CD4-positive, alpha-beta T cell treated with Interleukin-10 for 1 hour (primary cell): ENCODE data around the gene TNFRSF9.
"Not testable (repeated sequence)": the region's sequence is repeated elsewhere in the genome, so short reads cannot be mapped to it uniquely, and the experiment has no call there.

Experiments
- DNase-seq: peaks from one replicate; pipeline ENCODE4 v3.0.0-alpha.2; 2020

TNFRSF9 gene

GRCh38 chr1:7960867-7961215, 20.2 kb upstream of the TNFRSF9 start:
- no peak for DNase-seq

- no peak for DNase-seq
Observed at GRCh38 chr1:7960165-7960564, 19.5 kb upstream of the TNFRSF9 start.

DNA sequence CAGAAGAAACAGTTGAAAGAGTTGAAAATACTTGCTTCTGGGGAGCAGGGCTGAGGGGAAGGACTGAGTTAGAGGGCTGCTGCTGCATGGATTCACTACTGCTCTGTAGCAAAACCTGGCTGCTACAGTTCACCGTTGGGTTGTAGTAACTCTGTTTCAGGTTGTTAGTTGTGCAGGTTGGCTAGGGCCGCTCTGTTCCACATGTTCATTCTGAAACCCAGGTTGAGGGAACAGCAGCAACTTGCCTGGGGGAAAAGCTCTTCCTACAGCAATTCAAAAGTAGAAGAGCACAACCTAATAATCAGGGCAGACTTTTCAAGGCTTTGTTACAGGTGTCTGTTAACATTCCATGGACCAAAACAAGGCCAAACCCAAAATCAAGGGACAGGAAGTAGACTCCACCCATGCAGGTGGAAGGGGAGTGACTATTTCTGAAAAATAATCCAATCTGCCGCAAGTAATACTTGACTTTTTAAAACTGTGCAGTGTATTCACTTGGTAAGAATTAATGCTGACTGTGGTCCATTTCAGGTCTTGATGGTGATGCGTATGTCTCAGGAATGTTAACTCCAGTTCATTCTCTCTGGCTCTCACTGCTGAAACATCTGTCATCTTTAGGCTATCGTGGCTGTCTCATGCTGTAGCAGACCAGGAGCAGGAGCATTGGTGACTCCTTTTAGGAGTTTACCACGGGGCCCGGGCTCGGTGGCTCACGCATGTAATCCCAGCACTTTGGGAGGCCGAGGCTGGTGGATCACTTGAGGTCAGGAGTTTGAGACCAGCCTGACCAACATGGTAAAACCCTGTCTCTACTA, 15.8 kb upstream of the TNFRSF9 start:
- DNase-seq, result no peak

DNA sequence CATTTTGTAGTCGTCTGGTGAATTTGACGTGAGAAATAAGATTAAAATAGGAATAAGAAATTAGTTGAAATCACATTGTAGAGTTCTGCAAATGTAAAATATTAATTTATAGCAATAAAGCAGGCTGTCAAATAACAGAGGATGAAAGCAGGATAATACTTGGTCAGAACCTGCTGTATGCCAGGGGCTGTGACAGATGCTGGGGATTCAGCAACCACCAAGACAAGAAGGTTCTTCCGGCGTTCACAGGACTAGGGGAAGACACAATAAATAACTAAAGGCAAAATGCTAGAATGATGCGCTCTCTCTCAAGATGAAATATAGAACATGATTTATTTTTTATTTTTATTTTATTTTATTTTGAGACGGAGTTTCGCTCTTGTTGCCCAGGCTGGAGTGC, 14.0 kb upstream of the TNFRSF9 start:
- no peak for DNase-seq

- DNase-seq, result peak; percentile 83
Observed at GRCh38 chr1:7953850-7954609, 13.4 kb upstream of the TNFRSF9 start.

DNA sequence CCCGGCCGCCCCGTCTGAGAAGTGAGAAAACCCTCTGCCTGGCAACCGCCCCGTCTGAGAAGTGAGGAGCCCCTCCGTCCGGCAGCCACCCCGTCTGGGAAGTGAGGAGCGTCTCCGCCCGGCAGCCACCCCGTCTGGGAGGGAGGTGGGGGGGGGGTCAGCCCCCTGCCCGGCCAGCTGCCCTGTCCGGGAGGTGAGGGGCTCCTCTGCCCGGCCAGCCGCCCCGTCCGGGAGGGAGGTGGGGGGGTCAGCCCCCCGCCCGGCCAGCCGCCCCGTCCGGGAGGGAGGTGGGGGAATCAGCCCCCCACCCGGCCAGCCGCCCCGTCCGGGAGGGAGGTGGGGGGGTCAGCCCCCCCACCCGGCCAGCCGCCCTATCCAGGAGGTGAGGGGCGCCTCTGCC, 12.2 kb upstream of the TNFRSF9 start:
- DNase-seq, result not testable (repeated sequence)

- peak; percentile 71 for DNase-seq
Observed at GRCh38 chr1:7948960-7949359, 8.3 kb upstream of the TNFRSF9 start.

GRCh38 chr1:7943251-7943650, 2.6 kb upstream of the TNFRSF9 start:
- DNase-seq, result no peak

GRCh38 chr1:7942214-7942921, 1.7 kb upstream of the TNFRSF9 start:
- peak; percentile 53 for DNase-seq

- no peak for DNase-seq
Observed at GRCh38 chr1:7941437-7941793, 776 bp upstream of the TNFRSF9 start.

GRCh38 chr1:7940034-7940433, 605 bp downstream of the TNFRSF9 start:
- DNase-seq, result no peak

DNA sequence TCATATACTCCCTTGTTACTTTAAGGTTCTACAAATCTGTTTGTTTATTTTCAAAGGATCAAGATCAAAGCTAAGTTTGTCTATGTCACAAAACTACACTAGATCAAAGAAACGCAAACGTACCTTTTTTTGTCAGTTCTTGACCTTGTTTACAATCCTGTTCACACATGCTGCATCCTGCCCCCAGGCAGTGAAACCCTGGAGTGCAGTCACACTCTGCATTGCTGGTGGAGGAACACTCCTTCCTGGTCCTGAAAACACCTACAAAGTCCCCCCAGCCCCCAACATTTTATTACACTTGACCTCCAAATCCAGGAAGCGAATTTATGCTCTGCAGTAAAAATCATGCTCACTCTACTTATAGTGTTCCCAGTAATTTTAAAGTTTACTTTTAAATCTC, 2.6 kb downstream of the TNFRSF9 start:
- no peak for DNase-seq

DNA sequence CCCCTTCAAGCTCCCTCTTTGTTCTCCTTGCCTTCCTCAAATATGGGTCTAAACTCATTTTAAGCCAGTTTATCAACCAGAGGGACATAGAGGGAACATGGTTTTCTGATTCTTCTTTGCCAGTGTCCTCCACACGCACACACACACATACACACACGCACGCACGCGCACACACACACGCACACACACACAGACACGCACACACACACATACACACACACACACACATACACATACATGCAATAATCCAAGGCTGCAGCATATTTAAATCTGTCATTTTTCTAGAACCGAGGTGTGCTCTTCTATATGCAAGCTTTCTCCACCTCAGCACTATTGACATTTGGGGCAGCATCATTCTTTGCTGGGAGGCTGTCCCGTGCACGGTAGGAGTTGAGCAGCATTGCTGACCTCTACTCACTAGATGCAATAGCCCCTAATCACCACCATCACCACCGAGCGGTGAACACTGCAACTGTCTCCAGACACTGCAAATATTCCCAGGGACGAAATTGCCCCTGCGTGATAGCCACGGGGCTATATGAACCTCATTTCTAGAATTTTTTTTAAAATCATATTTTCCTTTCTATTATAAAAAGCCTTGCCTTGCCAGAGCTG, 8.0 kb downstream of the TNFRSF9 start:
- no peak for DNase-seq

DNA sequence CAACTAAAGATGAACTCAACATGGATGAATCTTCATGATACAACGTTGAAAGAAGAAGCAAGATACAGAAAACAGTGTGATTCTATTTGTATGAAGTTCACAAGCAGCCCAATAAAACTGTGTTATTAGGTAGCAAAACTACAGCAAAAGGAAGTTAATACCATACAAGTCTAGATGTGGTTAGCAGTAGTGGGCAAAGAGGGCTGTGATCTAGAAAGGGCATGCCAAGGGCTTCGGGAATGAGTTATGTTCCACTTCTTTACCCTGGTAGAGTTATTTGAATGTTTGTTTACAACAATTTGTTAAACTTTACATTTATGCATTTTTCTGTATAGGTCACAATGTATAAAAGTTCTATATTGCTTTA, 9.2 kb downstream of the TNFRSF9 start:
- peak; percentile 37 for DNase-seq

DNA sequence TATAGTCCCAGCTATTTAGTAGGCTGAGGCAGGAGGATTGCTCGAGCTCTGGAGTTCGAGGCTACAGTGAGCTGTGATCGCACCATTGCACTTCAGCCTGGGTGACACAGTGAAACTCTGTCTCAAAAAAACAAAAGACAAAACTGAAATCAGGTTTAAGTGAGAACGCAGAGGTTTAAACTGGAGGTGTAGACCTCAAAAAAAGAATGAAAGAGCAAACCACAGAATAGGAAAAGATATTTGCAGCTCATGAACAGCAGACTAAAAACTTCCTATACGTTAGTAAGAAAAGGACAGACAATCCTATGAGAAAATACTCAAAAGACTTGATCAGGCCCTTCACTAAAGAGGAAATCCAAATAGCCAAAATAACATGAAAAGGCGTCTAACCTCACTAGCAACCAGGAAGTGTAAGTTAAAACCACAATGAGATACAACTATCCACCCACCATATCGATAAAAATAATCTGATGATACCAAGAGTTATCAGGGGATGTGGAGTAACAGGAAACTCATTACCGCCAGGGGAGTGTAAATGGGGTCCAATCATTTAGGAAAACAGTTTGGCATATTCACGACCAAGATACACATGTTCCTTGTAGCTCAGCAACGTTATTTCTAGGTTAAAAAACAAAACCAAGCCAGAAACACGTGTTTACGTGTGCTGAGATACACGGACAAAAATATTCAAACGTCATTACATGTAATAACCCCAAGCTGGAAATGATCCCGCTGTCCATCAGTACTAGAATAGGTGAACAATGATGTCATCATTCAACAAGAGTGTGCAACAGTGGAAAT, 9.8 kb downstream of the TNFRSF9 start:
- peak; percentile 47 for DNase-seq

- peak; percentile 37 for DNase-seq
Observed at GRCh38 chr1:7929637-7930036, 11.0 kb downstream of the TNFRSF9 start.

- DNase-seq, result no peak
Observed at GRCh38 chr1:7928247-7928646, 12.4 kb downstream of the TNFRSF9 start.

DNA sequence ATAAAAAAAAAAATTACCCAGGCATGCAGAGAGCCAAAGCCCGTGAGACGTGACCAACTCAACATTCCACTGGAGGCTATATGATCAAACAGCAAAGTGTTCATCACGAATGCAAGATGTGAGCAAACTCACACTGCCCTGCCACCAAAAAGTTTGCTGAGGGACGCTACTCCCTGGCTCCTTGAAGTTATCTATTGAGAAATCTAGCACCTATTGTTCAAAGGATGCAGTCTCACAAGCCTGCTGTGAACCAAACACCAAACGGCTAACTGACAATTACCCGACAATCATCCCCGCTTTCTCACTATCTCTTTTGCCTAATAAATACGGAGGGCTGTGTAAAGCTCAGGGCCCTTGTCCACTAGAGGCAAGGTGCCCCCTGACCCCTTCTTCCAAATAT, 13.6 kb downstream of the TNFRSF9 start:
- DNase-seq, result peak; percentile 26

DNA sequence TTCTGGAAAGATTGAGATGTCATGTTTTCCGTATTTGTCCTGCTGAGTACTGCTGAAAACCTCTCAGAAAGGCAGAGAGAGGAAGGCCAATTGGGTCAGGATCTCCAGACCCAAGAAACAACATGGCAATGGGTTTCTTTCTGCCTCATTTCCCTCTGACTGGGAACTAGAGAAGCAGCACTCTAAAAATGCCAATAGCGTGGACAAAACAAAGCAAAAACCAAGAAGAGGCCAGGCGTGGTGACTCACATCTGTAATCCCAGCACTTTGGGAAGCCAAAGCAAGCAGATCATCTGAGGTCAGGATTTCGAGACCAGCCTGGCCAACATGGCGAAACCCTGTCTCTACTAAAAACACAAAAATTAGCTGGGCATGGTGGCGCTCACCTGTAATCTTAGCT, 18.3 kb downstream of the TNFRSF9 start:
- no peak for DNase-seq

- no peak for DNase-seq
Observed at GRCh38 chr1:7921796-7922195, 18.8 kb downstream of the TNFRSF9 start.

DNA sequence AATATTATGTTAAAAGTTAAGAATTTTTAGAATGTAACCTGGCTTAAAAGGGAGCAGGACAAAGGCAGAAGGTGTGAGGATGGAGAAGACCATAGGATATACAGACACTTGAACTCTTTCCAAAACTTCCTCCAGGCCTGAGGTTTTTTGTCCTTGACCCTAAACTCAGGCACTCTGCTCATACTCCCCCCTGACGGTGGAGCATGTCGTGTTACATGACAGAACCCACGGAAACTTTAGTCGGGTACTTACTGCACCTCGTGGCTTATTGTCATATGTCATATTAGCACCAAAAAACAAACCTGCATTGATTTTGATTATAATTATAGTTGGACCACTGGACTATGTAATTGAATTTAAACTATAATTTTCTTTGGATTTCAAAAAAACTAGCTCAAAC, 20.8 kb downstream of the TNFRSF9 start:
- no peak for DNase-seq

GRCh38 chr1:7917971-7918370, 22.7 kb downstream of the TNFRSF9 start:
- DNase-seq, result not testable (repeated sequence)

- DNase-seq, result no peak
Observed at GRCh38 chr1:7916501-7916830, 24.2 kb downstream of the TNFRSF9 start.
